CD4-positive, alpha-beta T cell treated with Interleukin-15 for 4 hours (primary cell): ENCODE data around the gene RSRP1.
A peak's percentile ranks its signal among the peaks of the same experiment; 100 is the strongest.
"Not testable (repeated sequence)": the region's sequence is repeated elsewhere in the genome, so short reads cannot be mapped to it uniquely, and the experiment has no call there.

Source experiments
- DNase-seq: peaks from one replicate; pipeline ENCODE4 v3.0.0-alpha.2; 2020; ENCODE audit warnings: low spot score

RSRP1 gene

GRCh38 chr1:25256578-25256965, 9.3 kb upstream of the RSRP1 start:
- no peak for DNase-seq

DNA sequence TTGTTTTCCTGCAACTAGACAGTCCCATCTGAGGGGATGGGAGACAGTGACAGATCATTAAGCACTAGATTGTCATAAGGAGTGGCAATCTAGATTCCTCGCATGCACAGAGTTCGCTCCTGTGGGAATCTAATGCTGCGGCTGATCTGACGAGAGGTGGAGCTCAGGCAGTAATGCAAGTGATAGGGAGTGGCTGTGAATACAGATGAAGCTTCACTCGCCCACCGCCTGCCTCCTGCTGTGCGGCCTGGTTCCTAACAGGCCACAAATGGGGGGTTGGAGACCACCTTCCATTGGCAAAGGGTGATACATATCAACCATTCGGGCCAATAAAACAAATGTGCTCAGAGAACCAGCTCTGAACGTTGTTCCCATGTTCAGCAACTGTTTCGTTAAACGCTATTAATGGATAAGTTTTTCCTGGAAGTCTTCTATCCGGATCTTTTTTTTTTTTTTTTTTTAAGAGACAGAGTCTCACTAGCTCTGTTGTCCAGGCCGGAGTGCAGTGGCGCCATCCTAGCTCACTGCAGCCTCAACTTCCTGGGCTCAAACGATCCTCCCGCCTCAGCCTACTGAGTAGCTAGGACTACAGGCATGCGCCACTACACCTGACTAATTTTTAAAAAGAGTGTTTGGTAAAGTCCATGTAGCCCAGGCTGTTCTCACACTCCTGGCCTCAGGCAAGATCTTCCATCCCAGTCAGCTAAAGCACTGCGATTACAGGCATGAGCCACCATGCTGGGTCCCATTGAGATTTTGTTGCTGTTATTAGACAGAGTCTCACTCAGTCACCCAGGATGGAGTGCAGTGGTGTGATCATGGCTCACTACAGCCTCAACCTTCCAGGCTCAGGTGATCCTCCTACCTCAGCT, 8.7 kb upstream of the RSRP1 start:
- no peak for DNase-seq

DNA sequence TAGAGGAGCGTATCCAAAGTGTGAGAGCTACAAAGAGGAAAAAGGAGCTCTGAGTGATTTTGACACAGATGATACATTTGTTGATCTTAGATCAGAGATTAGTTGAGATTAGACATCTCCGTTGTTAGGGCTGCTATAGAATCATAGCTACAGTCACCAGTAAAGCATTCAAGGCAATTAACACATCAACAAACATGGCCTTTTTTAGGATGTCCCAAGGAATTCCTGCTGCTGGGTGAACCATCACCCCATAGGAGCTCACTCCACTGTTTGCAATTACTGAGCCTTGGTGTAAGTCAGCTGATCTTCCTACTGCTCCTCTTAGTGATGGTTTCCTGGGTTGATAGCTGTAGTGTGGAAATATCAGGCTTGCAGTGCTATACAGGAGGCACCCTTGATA, 6.7 kb upstream of the RSRP1 start:
- DNase-seq = no peak

- no peak for DNase-seq
Observed at GRCh38 chr1:25247829-25248754, 838 bp upstream of the RSRP1 start.

DNA sequence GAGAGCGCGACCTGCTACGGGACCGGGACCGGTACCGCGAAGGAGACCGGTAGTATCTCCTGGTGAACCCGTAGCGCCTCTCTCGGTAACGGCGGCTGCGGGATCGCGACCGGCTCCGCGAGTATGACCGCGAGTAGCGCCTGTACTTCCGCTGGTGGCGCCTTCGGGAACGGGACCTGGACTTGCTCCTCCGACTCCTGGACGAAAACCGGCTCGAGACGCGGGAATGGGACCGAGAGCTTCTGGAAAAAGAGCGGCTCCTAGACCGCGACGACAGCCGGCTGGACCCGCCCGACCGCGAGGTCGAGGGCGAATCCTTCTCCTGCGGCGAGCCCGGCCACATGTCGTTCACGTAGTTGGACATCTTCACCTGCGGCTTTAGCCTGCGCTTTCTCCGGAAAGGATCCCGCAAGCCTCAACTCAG, 642 bp downstream of the RSRP1 start:
- no peak for DNase-seq

GRCh38 chr1:25245809-25246599, 1.2 kb downstream of the RSRP1 start:
- DNase-seq = no peak

- DNase-seq = no peak
Observed at GRCh38 chr1:25245393-25245792, 1.9 kb downstream of the RSRP1 start.

DNA sequence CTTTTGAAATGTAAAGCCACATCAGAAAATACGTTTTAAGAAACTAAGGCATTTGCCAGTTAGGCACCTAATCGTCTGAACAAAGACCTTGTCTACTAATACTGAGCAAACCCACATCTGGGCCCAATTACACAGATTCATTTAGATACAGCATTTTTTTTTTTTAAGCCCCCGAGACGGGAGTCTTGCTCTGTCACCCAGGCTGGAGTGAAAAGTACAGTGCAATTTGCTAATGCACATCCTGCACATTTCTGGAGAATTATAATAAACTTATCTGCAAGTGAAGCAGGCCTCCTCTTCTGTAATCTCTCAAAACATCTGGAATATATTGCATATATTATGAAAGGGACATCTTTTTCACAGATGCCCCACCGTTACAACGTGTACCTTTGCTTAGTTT, 3.3 kb downstream of the RSRP1 start:
- DNase-seq = no peak

- DNase-seq = peak; percentile 92
Observed at GRCh38 chr1:25239681-25240541, 7.3 kb downstream of the RSRP1 start.

GRCh38 chr1:25238046-25238445, 9.2 kb downstream of the RSRP1 start:
- no peak for DNase-seq

DNA sequence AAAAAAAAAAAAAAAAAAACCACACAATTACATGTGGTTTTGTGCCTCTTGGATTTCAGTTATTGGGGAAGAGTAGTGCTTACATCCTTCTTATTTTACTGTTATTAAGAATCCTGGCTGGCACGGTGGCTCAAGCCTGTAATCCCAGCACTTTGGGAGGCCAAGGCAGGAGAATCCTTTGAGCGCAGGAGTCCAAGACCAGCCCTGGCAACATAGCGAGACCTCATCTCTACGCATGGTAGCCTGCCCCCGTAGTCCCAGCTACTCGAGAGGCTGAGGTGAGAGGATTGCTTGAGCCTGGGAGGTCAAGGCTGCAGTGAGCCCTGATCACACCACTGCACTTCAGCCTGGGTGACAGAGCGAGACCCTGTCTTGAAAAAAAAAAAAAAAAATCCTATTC, 11.0 kb downstream of the RSRP1 start:
- DNase-seq = not testable (repeated sequence)

DNA sequence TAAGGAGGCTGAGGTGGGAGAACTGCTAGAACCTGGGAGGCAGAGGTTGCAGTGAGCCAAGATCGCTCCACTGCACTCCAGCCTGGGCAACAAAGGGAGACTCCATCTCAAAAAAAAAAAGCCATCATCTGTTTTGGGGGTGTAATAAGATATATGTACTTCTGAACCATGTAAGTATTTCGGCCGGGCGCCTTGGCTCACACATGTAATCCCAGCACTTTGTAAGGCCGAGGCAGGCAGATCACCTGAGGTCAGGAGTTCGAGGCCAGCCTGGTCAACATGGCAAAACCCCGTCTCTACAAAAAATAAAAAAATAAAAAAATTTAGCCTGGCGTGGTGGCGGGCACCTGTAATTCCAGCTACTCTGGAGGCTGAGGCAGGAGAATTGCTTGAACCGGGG, 11.8 kb downstream of the RSRP1 start:
- not testable (repeated sequence) for DNase-seq

- DNase-seq = peak; percentile 72
Observed at GRCh38 chr1:25232866-25233784, 14.1 kb downstream of the RSRP1 start.

- DNase-seq = peak; percentile 91
Observed at GRCh38 chr1:25232027-25232865, 15.0 kb downstream of the RSRP1 start, which contains the start of gene SYF2. Gene SYF2 (minus strand): TSS chr1:25232502. CDS start chr1:25232467, 35 bp downstream.

DNA sequence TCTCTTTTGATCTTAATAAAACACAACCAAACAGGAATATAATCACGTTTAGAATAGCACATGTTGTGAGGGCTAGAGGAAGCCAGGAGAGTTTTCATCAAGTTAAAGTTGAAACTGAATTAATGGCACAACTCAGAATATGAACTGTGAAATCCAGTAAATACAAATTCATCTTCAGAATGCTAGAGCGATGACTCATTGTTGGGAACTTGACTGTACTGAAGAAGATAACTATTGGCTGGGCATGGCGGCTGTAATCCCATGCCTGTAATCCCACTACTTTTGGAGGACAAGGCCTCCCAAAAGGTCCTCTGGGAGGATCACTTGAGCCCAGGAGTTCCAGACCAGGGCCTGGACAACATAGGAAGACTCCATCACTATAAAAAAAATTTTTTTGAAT, 23.8 kb downstream of the RSRP1 start:
- DNase-seq = no peak

DNA sequence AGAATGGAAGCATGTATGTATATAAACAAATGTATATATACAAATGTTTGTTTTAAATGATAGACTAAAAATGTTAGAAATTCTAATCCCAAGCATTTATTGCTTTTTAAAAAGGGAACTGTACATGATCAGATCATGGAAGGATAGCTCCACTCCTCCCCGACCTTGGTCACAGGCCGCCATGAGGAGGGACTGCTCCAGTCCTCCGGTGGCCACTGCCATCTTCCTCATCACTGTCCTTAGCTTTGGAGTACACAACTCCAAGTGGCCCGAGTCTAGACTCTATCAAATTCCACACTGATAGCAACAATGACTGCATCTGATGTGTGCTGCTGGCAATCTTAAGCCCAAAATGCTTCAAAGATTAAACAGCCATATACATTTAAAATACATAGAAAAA, 24.6 kb downstream of the RSRP1 start:
- no peak for DNase-seq

DNA sequence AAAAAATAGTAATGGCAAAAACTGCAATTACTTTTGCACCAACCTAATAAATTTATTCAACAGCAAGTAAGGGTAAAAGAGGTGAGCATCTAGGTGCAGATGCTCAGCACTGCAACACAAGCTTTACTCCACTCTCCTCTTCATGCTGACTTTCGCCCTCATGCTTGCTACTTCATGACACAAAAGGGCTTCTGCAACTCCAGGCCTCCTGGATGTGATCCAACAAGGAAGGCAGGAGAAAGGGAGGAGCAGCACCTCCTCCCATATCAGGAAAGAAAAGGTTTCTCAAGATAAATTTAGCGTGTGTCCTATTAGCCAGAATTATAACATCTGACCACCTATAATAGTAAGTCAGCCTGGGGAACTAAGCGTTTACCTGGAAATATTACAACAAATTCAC, 26.6 kb downstream of the RSRP1 start:
- no peak for DNase-seq

DNA sequence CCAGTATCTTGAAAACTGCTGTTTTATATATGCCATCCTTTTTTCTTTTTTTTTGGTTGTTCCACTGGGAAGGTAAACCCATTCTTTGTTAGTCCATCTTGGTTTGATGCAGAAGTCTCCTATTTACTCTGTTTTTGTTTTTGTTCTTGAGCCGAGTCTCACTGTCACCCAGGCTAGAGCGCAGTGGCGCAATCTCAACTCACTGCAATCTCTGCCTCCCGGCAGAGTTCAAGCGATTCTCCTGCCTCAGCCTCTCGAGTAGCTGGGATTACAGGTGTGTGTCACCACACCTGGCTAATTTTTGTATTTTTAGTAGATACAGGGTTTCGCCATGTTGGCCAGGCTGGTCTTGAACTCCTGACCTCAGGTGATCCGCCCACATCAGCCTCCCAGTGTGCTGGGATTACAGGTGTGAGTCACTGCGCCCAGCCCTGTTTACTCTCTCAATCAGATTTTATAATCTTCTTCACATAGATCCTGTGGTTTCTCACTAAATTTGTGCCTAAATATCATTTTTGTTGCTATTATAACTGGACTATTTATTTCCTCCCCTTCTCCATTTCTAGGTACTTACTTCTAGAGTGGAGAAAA, 27.5 kb downstream of the RSRP1 start:
- no peak for DNase-seq
